Common myeloid progenitor, CD34-positive (primary cell): ENCODE data around the gene TDRD9.

Experiments used
- CTCF ChIA-PET: fragments of 350-600 bp; sonication (Branson Sonifier 250); formaldehyde crosslinking; loops from one replicate; lab custom pipeline; 2021; ENCODE audit warnings: antibody characterized with exemption; lab: Charles Lee
- POLR2A ChIA-PET: fragments of 350-600 bp; sonication (Branson Sonifier 250); formaldehyde crosslinking; loops from one replicate; lab custom pipeline; 2021; ENCODE audit warnings: antibody characterized with exemption; lab: Charles Lee
- DNase-seq, 3 donors: peaks; one replicate each; pipeline versions ENCODE4 v3.0.0 to v3.0.0-alpha.2; 2013
- H3K27ac ChIP-seq, 2 experiments: 1 replicate in 1 of 2; 2 replicates in 1 of 2; pipeline ENCODE4 v1.7.0; 2013; ENCODE audit warnings: inconsistent platforms in 2 of 2, low read length in 2 of 2, mild to moderate bottlenecking in 2 of 2, low read depth in 1 of 2, moderate library complexity in 1 of 2; ENCODE audit not compliant: severe bottlenecking in 2 of 2, insufficient read depth in 1 of 2, poor library complexity in 1 of 2
- H3K27me3 ChIP-seq, 5 experiments: replicated peaks in 2 of 5; 1 replicate in 3 of 5; 2 replicates in 2 of 5; pipeline versions ENCODE4 v1.6.1 to v1.7.0; 2013; ENCODE audit warnings: low read length in 4 of 5, mild to moderate bottlenecking in 2 of 5, moderate library complexity in 2 of 5, inconsistent platforms in 1 of 5; ENCODE audit not compliant: insufficient read depth in 5 of 5, control insufficient read depth in 4 of 5
- H3K36me3 ChIP-seq, 4 experiments: 1 replicate in 2 of 4; 2 replicates in 2 of 4; pipeline versions ENCODE4 v1.6.1 to v1.7.0; 2013; ENCODE audit warnings: low read length in 3 of 4, control low read depth in 1 of 4, mild to moderate bottlenecking in 1 of 4; ENCODE audit not compliant: control insufficient read depth in 4 of 4, insufficient read depth in 4 of 4
- H3K4me1 ChIP-seq, 4 experiments: 1 replicate in 3 of 4; 2 replicates in 1 of 4; pipeline versions ENCODE4 v1.6.1 to v1.7.1; 2013; ENCODE audit warnings: low read length in 3 of 4, mild to moderate bottlenecking in 3 of 4, control low read depth in 1 of 4, inconsistent platforms in 1 of 4, moderate library complexity in 1 of 4; ENCODE audit not compliant: control insufficient read depth in 4 of 4, insufficient read depth in 4 of 4; ENCODE audit errors: control extremely low read depth in 1 of 4
- H3K4me3 ChIP-seq, 7 experiments: 1 replicate in 4 of 7; 2 replicates in 3 of 7; pipeline versions ENCODE4 v1.5.1 to v1.7.0; 2013; ENCODE audit warnings: mild to moderate bottlenecking in 7 of 7, low read length in 6 of 7, moderate library complexity in 6 of 7, inconsistent platforms in 2 of 7, low read depth in 2 of 7, control low read depth in 1 of 7; ENCODE audit not compliant: insufficient read depth in 4 of 7, control insufficient read depth in 1 of 7; ENCODE audit errors: extremely low read depth in 1 of 7
- H3K9me3 ChIP-seq, 5 experiments: 1 replicate in 4 of 5; 2 replicates in 1 of 5; pipeline versions ENCODE4 v1.6.1 to v1.7.1; 2013; ENCODE audit warnings: low read length in 4 of 5, mild to moderate bottlenecking in 2 of 5, inconsistent platforms in 1 of 5, low read depth in 1 of 5, moderate library complexity in 1 of 5; ENCODE audit not compliant: control insufficient read depth in 4 of 5, insufficient read depth in 2 of 5; ENCODE audit errors: control extremely low read depth in 1 of 5
- WGBS: methylation state at CpG from one replicate; pipeline ENCODE4 v1.1.5; 2013; ENCODE audit not compliant: insufficient coverage; 5-methylcytosine and 5-hydroxymethylcytosine counted together

TDRD9 gene

DNA sequence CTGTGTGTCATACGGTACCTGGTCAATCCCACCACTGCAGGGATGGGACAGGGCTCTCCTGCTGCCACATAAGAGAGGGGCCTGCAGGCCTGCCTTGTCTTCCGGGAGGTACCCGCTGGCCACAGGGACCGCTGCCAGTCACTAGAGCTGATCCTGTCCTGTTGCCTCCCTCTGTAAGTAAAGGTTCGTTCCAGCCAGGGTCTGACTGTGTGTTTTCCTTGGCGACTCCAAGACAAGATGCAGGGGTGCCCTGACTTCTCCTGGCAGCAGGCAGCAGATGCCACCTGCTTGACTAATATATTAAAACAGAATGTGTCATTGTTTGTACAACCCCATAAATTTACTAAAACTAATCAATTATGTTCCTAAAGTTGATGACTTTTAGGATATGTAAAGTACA, 115.8 kb downstream of the TDRD9 start:
- Histone ChIP-seq H3K4me1 (no peaks in the 10 kb centered on the region), H3K36me3 (no peaks in the 10 kb centered on the region), H3K4me3 (no peak overlapping the region), H3K27me3 (peaks cover 0 to 12% (median 2%) of the 10 kb centered on the region in 5 experiments), H3K27ac (no peak overlapping the region), H3K9me3 (no peaks in the 10 kb centered on the region)
- ChIA-PET CTCF (no interaction called here), POLR2A (no interaction called here)
- no peak for DNase-seq
- WGBS, result 100% methylated on average over 5 of the region's 6 CpGs

DNA sequence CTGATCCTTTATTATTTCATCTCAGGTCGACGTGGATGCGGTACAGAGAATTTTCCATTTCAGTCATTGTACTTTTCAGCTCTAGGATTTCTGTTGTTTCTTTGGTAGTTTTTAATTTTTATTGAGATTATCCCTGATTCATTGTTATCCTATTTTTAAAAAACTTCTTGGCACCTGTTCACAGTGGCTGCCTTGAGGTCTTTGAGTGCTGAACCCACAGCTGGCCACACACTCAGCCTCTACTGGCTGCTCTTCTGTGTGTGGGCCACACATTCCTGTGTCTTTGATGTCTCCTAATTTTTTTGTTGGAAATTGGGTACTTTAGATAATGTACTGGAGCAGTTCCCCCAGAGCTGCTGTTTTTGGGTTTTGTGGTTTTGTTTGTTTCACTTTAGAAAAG, 119.5 kb downstream of the TDRD9 start:
- Histone ChIP-seq H3K4me3 (no peak overlapping the region), H3K36me3 (no peaks in the 10 kb centered on the region), H3K4me1 (no peaks in the 10 kb centered on the region), H3K27me3 (peaks cover 0 to 2% (median 0%) of the 10 kb centered on the region in 5 experiments), H3K27ac (no peak overlapping the region), H3K9me3 (no peaks in the 10 kb centered on the region)
- ChIA-PET POLR2A (no interaction called here), CTCF (no interaction called here)
- no peak for DNase-seq
- no CpG with 5 or more reads among the region's 3 CpGs for WGBS

DNA sequence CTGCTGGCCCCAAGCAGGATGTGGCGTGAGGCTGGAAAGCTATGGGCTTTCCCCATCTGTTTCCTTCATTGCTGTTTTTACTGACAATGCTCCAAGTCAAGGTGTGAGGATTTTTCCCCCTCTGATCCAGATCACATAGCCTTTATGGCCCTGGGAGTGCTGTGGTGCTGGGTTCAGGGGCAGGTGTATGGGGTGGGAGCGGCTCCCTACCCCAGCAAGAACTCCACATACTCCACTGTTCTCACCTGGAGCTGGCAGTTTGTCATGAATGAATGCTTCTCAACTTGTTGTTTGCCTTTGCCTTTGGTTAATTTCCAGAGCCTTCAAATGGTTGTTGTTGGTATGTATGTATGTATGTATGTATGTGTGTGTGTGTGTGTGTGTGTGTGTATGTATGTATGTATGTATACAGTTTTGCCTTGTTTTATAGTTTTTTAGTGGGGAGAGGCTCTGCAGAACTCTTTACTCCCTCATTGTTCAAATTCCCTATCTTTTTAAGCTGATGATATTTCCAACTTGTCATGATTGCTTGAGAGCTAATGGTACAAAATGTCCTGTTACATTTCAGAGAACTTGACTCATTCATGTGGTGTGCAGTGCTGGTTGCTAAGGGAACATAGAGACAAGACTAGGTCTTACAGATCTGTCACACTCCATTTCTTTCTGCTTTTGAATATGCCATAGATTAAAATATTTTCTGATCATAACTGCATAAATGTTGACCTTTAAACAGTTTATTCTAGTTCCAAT, 120.7 kb downstream of the TDRD9 start:
- DNase-seq, result peak in 2 of 3 donors; percentile 10 to 39

DNA sequence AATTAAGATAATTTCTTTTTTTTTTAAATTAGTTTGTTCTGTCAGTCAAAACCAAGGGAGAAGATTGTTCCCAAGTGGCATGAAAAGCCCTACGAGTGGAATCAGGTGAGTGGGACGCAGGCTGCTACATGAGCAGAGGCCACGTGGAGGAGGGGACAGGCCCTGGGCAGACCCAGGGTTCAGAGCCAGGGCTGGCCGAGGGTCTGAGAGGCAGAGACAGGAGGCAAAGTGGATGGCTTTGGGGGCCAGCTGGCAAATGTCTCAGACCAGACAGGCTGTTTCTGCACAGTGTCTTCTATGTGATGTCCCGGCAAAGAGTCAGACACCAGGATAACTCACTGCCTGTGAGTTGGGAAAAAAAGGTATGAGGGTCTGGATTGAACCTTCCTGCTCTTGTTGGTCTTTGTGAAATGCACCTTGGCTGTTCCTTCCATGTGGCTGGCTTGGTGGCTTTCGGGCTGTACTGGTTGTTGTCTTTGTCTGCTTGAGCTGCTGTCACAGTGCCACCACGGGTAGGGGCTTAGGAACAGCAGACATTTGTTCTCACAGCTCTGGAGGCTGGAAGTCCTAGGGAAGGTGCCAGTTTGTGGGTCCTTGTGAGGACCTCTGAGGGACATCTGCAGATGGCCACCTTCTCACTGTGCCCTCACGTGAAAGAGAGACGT, 121.5 kb downstream of the TDRD9 start:
- no peaks in the 10 kb centered on the region for H3K36me3 ChIP-seq
- H3K4me1 ChIP-seq, result no peaks in the 10 kb centered on the region
- ChIA-PET POLR2A (no interaction called here), CTCF (interaction anchor here (1.4 to 1.5 kb wide), 2 partner anchors 13 to 15 kb away, joined by 3 read pairs; no protein-coding TSS in a partner anchor)
- H3K27me3 ChIP-seq, result peaks cover 0 to 6% (median 0%) of the 10 kb centered on the region in 5 experiments
- H3K9me3 ChIP-seq, result no peaks in the 10 kb centered on the region
- DNase-seq, result no peak
- WGBS, result 98% methylated on average over 9 of the region's 9 CpGs
- no peak overlapping the region for H3K27ac ChIP-seq
- no peak overlapping the region for H3K4me3 ChIP-seq

More for the DNA sequence above, 120.7 kb downstream of the TDRD9 start:
- no peaks in the 10 kb centered on the region for H3K4me1 ChIP-seq
- H3K36me3 ChIP-seq, result no peaks in the 10 kb centered on the region
- H3K9me3 ChIP-seq, result no peaks in the 10 kb centered on the region
- H3K27me3 ChIP-seq, result peaks cover 0 to 4% (median 0%) of the 10 kb centered on the region in 5 experiments
- ChIA-PET CTCF (interaction anchor here (0.6 to 1.5 kb wide), 4 partner anchors 12 to 80 kb away, joined by 3 read pairs; no protein-coding TSS in a partner anchor), POLR2A (no interaction called here)
- no CpG with 5 or more reads among the region's 2 CpGs for WGBS
- no peak overlapping the region for H3K27ac ChIP-seq
- no peak overlapping the region for H3K4me3 ChIP-seq

DNA sequence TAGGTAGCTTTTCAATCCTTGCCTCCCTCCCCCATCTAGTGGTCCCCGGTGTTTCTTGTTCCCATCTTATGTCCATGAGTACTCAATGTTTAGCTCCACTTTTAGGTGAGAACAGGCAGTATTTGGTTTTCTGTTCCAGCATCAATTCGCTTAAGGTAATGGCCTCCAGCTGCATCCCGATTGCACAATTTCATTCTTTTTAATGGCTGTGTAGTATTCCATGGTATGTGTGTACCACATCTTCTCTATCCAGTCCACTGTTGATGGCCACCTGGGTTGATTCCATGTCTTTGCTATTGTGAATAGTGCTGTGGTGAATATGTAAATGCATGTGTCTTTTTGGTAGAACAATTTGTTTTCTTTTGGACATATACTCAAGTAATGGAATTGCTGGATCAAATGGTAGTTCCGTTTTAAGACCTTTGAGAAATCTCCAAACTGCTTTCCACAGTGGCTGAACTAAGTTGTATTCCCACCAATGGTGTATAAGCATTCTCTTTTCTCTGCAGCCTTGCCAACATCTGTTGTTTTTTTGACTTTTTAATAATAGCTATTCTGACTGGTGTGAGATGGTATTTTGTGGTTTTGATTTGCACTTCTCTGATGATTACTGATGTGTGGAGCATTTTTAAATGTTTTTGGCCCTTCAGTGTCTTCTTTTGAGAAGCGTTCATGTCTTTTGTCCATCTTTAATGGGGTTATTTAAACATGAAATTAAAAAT, 123.0 kb downstream of the TDRD9 start:
- WGBS, result 100% methylated on average over 1 of the region's 5 CpGs

GRCh38 chr14:104054222-104054905, 126.1 kb downstream of the TDRD9 start:
- 89% methylated on average over 16 of the region's 16 CpGs for WGBS
- Histone ChIP-seq H3K27ac (no peak overlapping the region), H3K9me3 (no peaks in the 10 kb centered on the region), H3K4me3 (no peak overlapping the region), H3K27me3 (peaks cover 0 to 16% (median 4%) of the 10 kb centered on the region in 5 experiments), H3K36me3 (no peaks in the 10 kb centered on the region), H3K4me1 (no peaks in the 10 kb centered on the region)
- DNase-seq, result no peak
- POLR2A ChIA-PET, result interaction anchor here (0.6 kb wide), 1 partner anchor 225 kb away, joined by 4 read pairs; no protein-coding TSS in a partner anchor
- CTCF ChIA-PET, result no interaction called here

More for the DNA sequence above, 123.0 kb downstream of the TDRD9 start:
- no peak for DNase-seq
- ChIA-PET POLR2A (no interaction called here), CTCF (no interaction called here)
- Histone ChIP-seq H3K36me3 (no peaks in the 10 kb centered on the region), H3K4me1 (no peaks in the 10 kb centered on the region), H3K9me3 (no peaks in the 10 kb centered on the region), H3K27ac (no peak overlapping the region), H3K27me3 (peaks cover 0 to 9% (median 0%) of the 10 kb centered on the region in 5 experiments), H3K4me3 (no peak overlapping the region)
